Psoas muscle (tissue), 8 donors: ENCODE measurements around the gene CIBAR2. TPM values are rescaled to one million over a fixed set of nuclear protein-coding genes. Genes with fewer than 3 reads are reported as not detected.
A peak's percentile ranks its signal among the peaks of the same experiment; 100 is the strongest.

Experiments used
- ATAC-seq, 4 donors: fragments of 200-7000 bp; cut with Tn5 transposase; one replicate each; pipeline ENCODE4 v1.9.1; 2020; ENCODE audit warnings: moderate library complexity in 3 of 4, mild to moderate bottlenecking in 2 of 4
- DNase-seq, 2 donors: peaks; one replicate each; pipeline ENCODE4 v3.0.0-alpha.2; 2020
- H3K27ac ChIP-seq: fragments of 200-600 bp; one replicate; pipeline ENCODE4 v1.8.0; 2022
- H3K27me3 ChIP-seq, 3 donors: fragments of 200-600 bp in 1 of 3; one replicate each; pipeline versions ENCODE4 v1.6.1 to v1.8.0; 2013 to 2022; ENCODE audit warnings: low read length in 2 of 3, mild to moderate bottlenecking in 2 of 3, moderate library complexity in 1 of 3; ENCODE audit not compliant: insufficient read depth in 3 of 3
- H3K36me3 ChIP-seq, 2 donors: fragments of 200-600 bp in 1 of 2; one replicate each; pipeline versions ENCODE4 v1.6.1 to v1.8.0; 2013 to 2022; ENCODE audit warnings: low read depth in 1 of 2, mild to moderate bottlenecking in 1 of 2, moderate library complexity in 1 of 2; ENCODE audit not compliant: insufficient read depth in 1 of 2
- H3K4me1 ChIP-seq: fragments of 200-600 bp; one replicate; pipeline ENCODE4 v1.8.0; 2022
- H3K4me3 ChIP-seq: fragments of 200-600 bp; one replicate; pipeline ENCODE4 v1.8.0; 2022; ENCODE audit warnings: mild to moderate bottlenecking
- H3K9me3 ChIP-seq: fragments of 200-600 bp; one replicate; pipeline ENCODE4 v1.8.0; 2022
- WGBS, 3 donors: extraction: QIAGEN DNeasy Blood & Tissue Kit; methylation state at CpG; one replicate each; pipeline versions ENCODE4 v1.1.6 to v1.1.7; 2013; 5-methylcytosine and 5-hydroxymethylcytosine counted together
- intact Hi-C, 2 donors: fragments of 100-400 bp; cut with DNase I; formaldehyde crosslinking; loops; one replicate each; pipeline versions ENCODE4 v1.11.0 to v1.14.2; 2022
- polyA plus RNA-seq, 3 donors: library from polyadenylated mRNA; stranded (reverse); fragments of 200-250 nt; gene quantifications; one replicate each; pipeline ENCODE4 v1.2.3, GENCODE V29; 2013
- total RNA-seq, 4 donors: library from RNA; stranded (reverse); fragmentation: NEBNext Ultra II Directional in 2 of 4; extraction: Animal tissue kit (Norgen Biotek cat#: 25700) in 2 of 4; gene quantifications; one replicate each; pipeline versions ENCODE4 v1.2.1 to v1.2.4, GENCODE V29; 2021 to 2023
- TF ChIP-seq, protein P1 (sequence below): fragments of 200-600 bp; IDR thresholded peaks from one replicate; pipeline ENCODE4 v1.8.0; 2022; ENCODE audit warnings: antibody characterized with exemption
- donor health status: healthy with polysubstance abuse.
- donor health status: DM: no; HTN: no; CAD: no; lungs with moderate emphysema.
- donor health status: Bipolar disorder and iron deficiency.
- donor health status: healthy.
- donor health status: DM: yes; HTN: yes; CAD: no.
- donor health status: DM: no; HTN: no; CAD: no.
- donor health status: DM: no; HTN: no; CAD: no.
- donor health status: DM: yes; HTN: yes; CAD: no.

CIBAR2 gene
- total and polyA plus RNA-seq, 7 donors, result 0.36 TPM; not detected in 6

DNA sequence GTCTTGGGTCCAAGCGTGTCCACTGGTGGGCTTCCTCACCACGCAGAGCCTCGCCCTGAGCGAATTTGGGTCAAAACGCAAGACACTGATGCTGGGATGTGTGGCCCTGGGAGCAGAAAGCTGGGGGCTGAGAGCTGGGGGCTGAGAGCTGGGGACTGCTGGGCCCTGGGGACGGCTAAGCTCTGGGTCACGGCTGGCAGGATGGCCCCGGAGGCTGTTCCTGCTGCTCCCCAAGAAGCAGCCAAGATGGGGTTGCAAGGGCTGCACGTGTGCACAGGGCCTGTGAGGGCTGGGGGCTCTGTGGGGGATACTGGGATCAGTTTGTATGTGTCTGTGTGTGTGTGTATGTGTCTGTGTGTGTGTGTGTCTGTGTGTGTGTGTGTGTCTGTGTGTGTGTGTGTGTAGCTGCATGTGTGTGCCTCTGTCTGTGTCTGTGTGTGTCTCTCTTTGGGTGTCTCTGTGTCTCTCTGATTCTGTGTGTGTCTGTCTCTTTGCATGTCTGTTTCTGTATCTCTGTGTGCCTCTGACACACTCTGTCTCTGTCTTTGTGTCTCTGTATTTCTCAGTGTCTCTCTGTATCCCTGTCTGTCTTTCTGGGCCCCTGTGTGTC, 38.2 kb upstream of the CIBAR2 start:
- Histone ChIP-seq H3K27me3 (no peaks in the 10 kb centered on the region), H3K4me3 (no peak overlapping the region), H3K27ac (peak overlapping the region; percentile 84), H3K4me1 (peaks cover 71% of the 10 kb centered on the region), H3K36me3 (no peaks in the 10 kb centered on the region), H3K9me3 (no peaks in the 10 kb centered on the region)
- TF ChIP-seq, protein P1, sequence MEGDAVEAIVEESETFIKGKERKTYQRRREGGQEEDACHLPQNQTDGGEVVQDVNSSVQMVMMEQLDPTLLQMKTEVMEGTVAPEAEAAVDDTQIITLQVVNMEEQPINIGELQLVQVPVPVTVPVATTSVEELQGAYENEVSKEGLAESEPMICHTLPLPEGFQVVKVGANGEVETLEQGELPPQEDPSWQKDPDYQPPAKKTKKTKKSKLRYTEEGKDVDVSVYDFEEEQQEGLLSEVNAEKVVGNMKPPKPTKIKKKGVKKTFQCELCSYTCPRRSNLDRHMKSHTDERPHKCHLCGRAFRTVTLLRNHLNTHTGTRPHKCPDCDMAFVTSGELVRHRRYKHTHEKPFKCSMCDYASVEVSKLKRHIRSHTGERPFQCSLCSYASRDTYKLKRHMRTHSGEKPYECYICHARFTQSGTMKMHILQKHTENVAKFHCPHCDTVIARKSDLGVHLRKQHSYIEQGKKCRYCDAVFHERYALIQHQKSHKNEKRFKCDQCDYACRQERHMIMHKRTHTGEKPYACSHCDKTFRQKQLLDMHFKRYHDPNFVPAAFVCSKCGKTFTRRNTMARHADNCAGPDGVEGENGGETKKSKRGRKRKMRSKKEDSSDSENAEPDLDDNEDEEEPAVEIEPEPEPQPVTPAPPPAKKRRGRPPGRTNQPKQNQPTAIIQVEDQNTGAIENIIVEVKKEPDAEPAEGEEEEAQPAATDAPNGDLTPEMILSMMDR, result no peak
- ATAC-seq (no peak), DNase-seq (no peak)
- WGBS, 3 donors, result 76 to 88% (median 84%) methylated on average over 9 of the region's 9 CpGs
- intact Hi-C loops, result no loop called here

DNA sequence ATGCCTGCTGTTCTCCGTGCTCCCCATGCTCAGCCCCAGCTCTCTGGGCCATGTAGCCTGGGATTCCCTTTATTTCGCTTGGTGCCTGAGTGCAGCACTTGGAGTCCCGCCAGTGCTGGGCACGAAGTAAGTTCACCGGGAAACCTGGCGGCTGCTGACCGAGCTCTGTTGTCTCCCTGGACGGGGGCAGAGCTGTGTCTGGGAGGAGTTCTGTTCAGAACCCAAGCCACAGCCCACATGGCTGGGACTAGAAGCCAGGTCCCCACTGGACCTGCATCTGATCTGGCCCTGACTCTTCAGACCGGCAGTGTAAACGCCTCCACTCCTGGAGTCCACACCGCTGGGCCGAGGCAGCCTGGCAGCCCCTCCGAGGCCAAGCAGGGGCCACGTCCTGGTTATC, 37.5 kb upstream of the CIBAR2 start:
- TF ChIP-seq, protein P1, result no peak
- ATAC-seq (peak; percentile 41 to 58 (median 50)), DNase-seq (peak; percentile 70 to 92)
- intact Hi-C loops, result no loop called here
- Histone ChIP-seq H3K27me3 (no peaks in the 10 kb centered on the region), H3K9me3 (no peaks in the 10 kb centered on the region), H3K4me3 (no peak overlapping the region), H3K36me3 (no peaks in the 10 kb centered on the region), H3K27ac (peak overlapping the region; percentile 84), H3K4me1 (peaks cover 71% of the 10 kb centered on the region)
- 25 to 32% (median 30%) methylated on average over 14 of the region's 14 CpGs for WGBS, 3 donors

DNA sequence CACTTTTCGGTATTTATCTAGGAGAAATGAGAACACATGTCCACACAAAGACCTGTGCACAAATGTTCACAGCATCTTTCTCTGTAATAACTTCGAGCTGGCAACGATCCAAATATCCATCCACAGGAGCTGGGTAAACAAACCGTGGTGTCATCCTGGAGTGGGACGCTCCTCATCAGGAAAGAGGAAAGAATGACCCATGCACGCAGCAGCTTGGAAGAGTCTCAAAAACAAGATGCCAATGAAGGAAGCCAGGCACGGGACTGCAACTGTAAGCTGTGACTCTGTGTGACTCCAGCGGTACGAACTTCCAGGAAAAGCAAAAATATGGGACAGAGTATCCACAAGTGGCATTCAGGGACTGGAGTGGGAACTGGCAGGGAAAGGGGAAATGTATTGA, 36.7 kb upstream of the CIBAR2 start:
- Histone ChIP-seq H3K27ac (peak overlapping the region; percentile 84), H3K36me3 (no peaks in the 10 kb centered on the region), H3K4me1 (peaks cover 63% of the 10 kb centered on the region), H3K27me3 (no peaks in the 10 kb centered on the region), H3K9me3 (no peaks in the 10 kb centered on the region), H3K4me3 (no peak overlapping the region)
- DNase-seq (no peak), ATAC-seq (peak in 1 of 4 donors; percentile 15)
- intact Hi-C loops, result no loop called here
- TF ChIP-seq, protein P1, result no peak
- WGBS, 3 donors, result 19 to 29% (median 24%) methylated on average over 9 of the region's 9 CpGs

DNA sequence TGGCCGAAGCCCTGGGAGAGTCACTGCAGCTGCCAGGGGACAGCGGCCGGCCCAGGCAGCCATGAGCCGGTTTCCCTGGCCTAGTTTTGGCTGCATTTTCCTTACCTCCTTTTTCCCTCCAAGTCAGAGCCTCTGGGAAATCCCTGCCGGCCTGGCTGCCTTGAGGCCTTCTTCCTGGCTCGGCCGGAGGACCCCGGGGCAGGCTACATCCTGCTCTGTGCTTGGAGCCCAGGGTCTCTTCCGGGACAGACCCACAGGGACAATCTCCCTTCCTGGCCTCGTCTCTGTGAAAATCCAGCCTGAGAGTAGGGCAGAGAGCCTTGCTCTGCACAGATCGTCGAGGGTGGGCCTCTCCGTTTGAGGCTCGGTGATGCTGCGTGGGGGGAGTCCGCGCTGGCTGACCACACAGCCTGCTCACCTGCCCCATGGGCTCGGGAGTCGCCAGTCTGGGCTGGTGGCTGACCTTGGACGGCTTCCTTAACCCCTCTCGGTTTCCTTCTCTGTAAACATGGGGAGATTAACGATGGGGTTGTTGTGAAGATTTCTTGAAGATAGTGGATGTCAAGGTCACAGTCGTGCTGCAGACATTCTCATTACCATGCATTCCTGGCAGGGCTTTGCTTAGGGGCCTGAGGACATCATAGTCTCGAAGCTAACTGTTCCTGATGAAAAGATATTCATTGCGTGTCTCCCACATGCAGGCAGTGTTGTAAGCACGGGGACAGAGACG, 34.8 kb upstream of the CIBAR2 start:
- peak overlapping the region; percentile 71 for H3K27ac ChIP-seq
- DNase-seq (peak in 1 of 2 donors; percentile 73), ATAC-seq (no peak)
- no peaks in the 10 kb centered on the region for H3K9me3 ChIP-seq
- H3K27me3 ChIP-seq, result no peaks in the 10 kb centered on the region
- WGBS, 3 donors, result 29 to 45% (median 37%) methylated on average over 27 of the region's 27 CpGs
- H3K4me3 ChIP-seq, result no peak overlapping the region
- intact Hi-C loops, result no loop called here
- TF ChIP-seq, protein P1, result no peak
- peaks cover 51% of the 10 kb centered on the region for H3K4me1 ChIP-seq
- H3K36me3 ChIP-seq, result no peaks in the 10 kb centered on the region
